Esophagus squamous epithelium (tissue), 4 donors: ENCODE data around the gene POU2F1.

Experiments used
- POLR2A ChIP-seq, 4 donors: fragments of 450-650 bp; IDR thresholded peaks; one replicate each; pipeline ENCODE4 v1.6.1; 2017; ENCODE audit warnings: antibody characterized with exemption in 4 of 4, mild to moderate bottlenecking in 4 of 4, moderate library complexity in 3 of 4
- TF ChIP-seq, protein P1 (sequence below), 6 experiments: fragments of 450-650 bp in 4 of 6; fragments of 200-600 bp in 2 of 6; sonication (generic) in 2 of 6; IDR thresholded peaks; one replicate each; pipeline ENCODE4 v1.5.1; 2016 to 2019; ENCODE audit warnings: antibody characterized with exemption in 6 of 6, mild to moderate bottlenecking in 4 of 6, moderate library complexity in 4 of 6

DNA sequence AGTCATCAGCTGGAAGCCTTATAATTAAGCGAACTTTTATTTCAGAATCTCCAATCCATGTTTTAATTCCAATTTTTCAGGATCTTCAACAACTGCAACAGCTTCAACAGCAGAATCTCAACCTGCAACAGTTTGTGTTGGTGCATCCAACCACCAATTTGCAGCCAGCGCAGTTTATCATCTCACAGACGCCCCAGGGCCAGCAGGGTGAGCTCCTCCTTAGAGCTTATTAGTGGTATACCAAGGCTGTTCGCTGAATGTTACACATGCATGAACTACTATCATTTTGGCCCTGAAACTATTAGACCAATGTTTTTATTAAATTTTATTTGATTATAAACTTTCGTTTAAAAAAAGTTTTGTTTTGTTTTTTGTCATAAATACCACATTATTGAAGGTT lies 155.3 kb downstream of the POU2F1 start:
- TF ChIP-seq POLR2A (IDR thresholded peaks at IDR 0.05): no peak
- TF ChIP-seq, protein P1, sequence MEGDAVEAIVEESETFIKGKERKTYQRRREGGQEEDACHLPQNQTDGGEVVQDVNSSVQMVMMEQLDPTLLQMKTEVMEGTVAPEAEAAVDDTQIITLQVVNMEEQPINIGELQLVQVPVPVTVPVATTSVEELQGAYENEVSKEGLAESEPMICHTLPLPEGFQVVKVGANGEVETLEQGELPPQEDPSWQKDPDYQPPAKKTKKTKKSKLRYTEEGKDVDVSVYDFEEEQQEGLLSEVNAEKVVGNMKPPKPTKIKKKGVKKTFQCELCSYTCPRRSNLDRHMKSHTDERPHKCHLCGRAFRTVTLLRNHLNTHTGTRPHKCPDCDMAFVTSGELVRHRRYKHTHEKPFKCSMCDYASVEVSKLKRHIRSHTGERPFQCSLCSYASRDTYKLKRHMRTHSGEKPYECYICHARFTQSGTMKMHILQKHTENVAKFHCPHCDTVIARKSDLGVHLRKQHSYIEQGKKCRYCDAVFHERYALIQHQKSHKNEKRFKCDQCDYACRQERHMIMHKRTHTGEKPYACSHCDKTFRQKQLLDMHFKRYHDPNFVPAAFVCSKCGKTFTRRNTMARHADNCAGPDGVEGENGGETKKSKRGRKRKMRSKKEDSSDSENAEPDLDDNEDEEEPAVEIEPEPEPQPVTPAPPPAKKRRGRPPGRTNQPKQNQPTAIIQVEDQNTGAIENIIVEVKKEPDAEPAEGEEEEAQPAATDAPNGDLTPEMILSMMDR (IDR thresholded peaks at IDR 0.05): no peak
